HG03520 (cell line): ENCODE data around the gene ELF4.

Source experiments
- ATAC-seq: cut with Tn5 transposase; IDR thresholded peaks from one replicate; pipeline ENCODE4 v1.9.1; 2021; ENCODE audit warnings: mild to moderate bottlenecking, moderate library complexity; ENCODE audit not compliant: unreplicated experiment

Gene ELF4

DNA sequence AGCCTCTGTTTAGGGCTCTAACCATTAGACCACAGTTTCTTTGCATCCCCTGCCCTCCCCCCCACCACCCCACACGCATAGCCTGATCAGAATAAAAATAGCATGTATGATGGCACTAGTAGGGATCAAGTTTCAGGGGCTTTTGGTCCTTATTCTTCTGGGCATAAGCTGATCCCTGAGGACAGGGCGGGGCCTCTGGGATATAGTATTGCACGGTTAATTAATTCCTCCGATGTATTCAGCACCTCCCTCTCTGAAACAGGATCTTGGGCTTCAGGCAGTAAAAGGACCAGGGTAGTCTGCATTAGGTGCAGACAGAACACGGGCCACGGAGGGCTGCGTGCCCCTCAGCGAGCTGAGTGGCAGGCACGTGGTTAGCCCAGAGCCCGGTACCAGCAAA, 57.1 kb downstream of the ELF4 start:
- no peak for ATAC-seq

DNA sequence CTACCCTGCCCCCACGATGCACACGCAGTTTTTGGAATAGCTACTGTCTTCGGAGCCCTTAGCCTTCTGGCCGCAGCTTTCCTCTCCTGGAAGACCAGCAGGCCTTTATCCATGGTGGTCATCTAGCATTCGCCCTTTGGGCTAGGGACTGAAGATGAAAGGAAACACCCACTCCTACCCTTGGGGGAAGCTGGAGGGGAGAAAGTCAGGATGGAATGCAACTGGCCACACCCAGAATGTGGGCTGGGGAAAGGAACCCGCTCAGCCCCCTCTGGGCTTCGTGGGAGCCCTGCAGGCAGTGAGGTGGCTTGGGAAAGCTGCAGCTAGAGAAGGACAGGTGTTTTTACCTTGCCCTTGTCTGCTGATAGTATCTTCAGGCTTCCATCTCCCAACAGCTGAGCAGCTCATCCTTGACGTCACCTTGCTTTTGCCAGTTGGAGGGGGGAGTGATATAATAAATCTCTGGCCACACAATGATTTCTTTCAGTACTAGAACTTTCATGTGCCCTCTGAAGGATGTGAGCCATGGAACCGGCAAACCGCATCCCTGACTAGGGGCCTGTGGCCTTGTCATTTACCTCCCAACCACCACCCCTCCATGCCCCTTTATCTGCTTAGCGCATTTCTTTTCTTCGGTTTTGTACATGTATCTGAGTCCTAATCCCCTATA, 59.0 kb downstream of the ELF4 start:
- no peak for ATAC-seq

DNA sequence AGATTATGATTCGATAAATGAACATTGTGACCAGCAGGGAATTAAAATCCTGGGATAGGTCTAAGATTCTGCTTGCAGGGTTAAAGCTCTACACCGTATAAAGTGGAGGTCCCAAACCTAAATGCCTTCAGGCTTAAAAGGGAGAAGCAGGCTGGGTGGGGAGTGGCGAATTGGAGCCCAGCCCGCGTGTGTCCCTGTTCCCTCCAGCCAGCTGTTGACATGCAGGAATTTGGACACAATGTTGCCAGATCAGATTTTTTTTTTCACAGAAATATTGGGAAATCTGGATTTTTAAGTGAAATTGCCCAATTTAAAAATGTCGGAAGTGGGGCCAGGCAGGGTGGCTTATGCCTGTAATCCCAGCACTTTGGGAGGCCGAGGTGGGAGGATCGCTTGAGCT, 60.5 kb downstream of the ELF4 start:
- no peak for ATAC-seq

DNA sequence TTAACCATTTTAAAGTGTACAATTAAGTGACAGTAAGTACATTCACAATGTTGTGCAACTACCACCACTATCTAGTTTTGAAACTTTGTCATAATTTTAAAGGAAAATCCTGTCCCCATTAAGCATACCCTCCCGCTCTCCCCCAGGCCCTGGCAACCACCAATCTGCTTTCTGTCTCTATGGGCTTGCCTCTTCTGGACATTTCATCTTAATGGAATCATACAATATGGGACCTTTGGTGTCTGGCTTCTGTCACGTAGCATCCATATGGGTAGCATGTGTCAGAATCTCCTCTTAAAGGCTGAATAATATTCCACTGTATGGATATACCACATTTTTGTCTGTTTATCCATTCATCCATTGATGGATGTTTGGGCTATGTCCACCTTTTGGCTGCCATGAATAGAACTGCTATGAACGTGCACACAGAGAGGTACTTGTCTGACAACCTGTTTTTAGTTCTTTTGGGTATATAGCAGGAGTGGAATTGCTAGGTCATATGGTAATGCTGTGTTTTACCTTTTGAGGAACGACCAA, 61.5 kb downstream of the ELF4 start:
- no peak for ATAC-seq

- no peak for ATAC-seq
These were observed 62.9 kb downstream of the ELF4 start for GRCh38 chrX:130047416-130047815.

GRCh38 chrX:130039847-130040246, 70.5 kb downstream of the ELF4 start:
- no peak for ATAC-seq

GRCh38 chrX:130034178-130034577, 76.1 kb downstream of the ELF4 start:
- ATAC-seq, result no peak

GRCh38 chrX:130032552-130032951, 77.7 kb downstream of the ELF4 start:
- ATAC-seq, result no peak

DNA sequence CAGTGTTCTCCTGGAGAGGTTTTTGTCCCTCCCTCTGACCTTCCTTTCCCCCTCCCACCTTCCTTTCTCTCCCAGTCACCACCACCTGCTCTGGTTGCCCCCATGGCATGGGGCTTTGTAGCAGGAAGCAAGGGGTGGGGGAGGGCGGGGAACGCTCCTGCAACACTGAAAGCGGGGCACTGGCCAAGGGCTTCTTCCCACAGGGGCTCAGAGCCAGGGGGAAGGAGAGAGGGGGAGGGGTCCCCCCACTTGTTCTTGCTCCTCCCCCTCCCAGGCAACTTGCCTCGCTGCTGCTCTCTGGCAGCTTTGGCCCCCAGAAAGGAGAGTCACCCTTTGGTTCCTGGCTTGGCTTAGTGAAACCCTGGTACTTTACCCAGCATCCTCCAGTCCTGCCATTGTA, 79.5 kb downstream of the ELF4 start:
- ATAC-seq, result no peak

- no peak for ATAC-seq
These were observed 82.1 kb downstream of the ELF4 start for GRCh38 chrX:130028196-130028595.

DNA sequence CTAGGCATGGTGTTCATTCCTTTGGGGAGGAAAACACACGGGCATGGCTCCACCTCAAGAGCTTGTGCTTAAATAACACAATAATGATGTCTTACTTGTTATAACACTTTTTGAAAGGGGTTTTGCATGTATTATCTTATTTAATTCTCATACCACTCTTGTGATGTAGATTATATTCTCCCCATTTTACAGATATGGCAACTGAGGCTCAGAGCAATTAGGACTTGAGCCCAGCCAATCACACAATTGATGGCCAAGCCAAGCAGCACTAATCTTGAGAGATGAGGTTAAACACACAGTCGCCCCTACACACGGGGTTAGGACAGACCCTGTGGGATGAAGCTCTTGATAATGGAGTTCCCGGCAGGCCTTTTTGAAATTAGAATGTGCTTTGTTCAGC, 82.7 kb downstream of the ELF4 start:
- no peak for ATAC-seq

DNA sequence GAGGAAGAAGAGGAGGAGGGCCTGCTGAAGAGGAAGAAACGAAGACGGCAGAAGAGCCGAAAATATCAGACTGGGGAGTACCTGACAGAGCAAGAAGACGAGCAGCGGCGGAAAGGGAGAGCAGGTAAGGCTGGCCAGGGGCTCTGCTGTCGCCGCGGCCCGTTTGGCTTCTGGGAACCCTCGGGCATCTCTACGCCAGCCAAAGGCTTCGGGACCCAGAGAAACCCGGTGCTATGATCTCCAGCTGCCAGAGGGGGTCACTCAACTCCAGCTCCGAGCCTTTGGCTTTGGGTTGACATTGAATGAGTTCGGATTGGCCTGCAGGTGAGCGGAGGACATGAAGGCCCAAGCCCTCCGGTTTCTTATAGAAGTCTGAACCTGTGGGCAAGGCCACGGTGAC, 85.0 kb downstream of the ELF4 start:
- ATAC-seq, result no peak

DNA sequence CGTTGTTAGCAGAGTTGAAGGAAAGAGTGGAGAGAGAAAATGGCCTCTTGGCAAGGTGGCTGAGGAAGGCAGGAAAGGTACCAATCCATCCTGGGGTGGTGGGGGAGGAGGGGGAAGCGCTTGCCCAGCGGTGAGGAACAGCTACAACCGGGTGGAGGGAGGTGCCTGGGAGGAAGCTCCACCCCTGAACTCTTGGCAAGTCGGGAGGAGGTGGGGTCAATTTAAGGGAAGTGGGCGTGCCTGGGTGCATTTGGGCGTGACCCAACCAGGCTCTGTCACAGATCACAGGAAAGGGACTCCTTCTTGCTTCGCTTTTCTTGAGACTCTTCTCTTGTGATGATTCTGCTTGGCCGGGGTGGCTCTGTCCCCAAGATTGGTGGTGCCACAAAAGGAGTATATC, 86.2 kb downstream of the ELF4 start:
- peak; percentile 96 for ATAC-seq

- ATAC-seq, result no peak
These were observed 89.5 kb downstream of the ELF4 start for GRCh38 chrX:130020661-130021324.

DNA sequence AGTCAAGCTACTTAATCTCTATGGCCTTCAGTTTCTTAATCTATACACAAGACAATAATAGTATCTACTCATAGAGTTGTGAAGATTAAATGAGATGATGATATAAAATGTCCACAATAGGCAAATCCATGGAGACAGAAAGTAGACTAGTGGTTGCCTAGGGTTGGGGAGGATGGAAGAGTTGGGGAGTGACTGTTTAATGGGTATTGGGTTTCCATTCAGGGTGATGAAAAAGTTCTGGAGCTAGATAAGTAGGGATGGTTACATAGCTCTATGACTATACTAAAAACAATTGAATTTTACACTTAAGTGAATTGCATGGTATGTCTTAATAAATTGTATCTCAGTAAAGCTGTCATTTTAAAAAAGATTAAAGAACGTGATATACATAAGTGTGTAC, 92.2 kb downstream of the ELF4 start:
- ATAC-seq, result no peak

DNA sequence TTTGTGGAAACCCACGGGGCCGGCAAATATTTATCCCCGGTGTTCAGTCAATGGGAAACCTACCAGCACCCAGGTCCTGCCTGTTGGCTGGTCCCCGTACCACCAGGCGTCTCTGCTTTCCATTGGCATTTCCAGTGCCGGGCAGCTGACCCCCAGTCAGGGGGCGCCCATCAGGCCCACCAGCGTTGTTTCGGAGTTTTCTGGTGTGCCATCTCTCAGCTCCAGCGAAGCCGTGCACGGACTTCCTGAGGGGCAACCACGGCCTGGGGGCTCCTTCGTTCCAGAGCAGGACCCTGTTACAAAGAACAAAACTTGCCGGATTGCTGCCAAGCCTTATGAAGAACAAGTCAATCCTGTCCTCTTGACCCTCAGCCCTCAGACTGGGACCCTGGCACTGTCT, 95.1 kb downstream of the ELF4 start:
- ATAC-seq, result no peak
